ENCODE measurements around the gene AMN. TPM values are rescaled to one million over a fixed set of nuclear protein-coding genes. Genes with fewer than 3 reads are reported as not detected.

The AMN gene
- total RNA-seq (2014; rRNA removed; shearing (Covaris generic)) (0.16 and 0.69 TPM in 2 replicates), polyA plus RNA-seq (2016; fragmentation: Nextera tagmentation; extraction: Ambion mirVana) (1.2 and 1.6 TPM in 2 replicates)
- long read RNA-seq, partial matches to known transcripts: 2 of 3 reads
- long read RNA-seq, other reads (novel, unspliced or antisense): 1 of 3 reads

GRCh38 chr14:102922490-102923200 lies at the start of gene AMN:
Gene AMN, plus strand, starts transcription at chr14:102922663. Its CDS starts 26 bp downstream, at chr14:102922689.
- no peaks in the 10 kb centered on the region; the same call in 1 of the 2 replicates for H4K20me1 ChIP-seq (replicated peaks; ENCODE audit: insufficient read depth)

GRCh38 chr14:102873131-102873530 lies 49.3 kb upstream of the AMN start:
- no peak overlapping the region for H3K4me2 ChIP-seq
- no peak overlapping the region for H2AFZ ChIP-seq
- no peaks in the 10 kb centered on the region for H3K27me3 Mint-ChIP-seq (ENCODE audit: insufficient read depth, low read depth, poor library complexity)
- DNase-seq (ENCODE audit: low spot score): no peak
- no peaks in the 10 kb centered on the region for H3F3A ChIP-seq (replicated peaks; ENCODE audit: low read depth)
- peaks cover 6% of the 10 kb centered on the region; the same call in 1 of the 2 replicates for H3K36me3 ChIP-seq (ENCODE audit: insufficient read depth)
- TF ChIP-seq ZNF331 (CRISPR knock-in tag; IDR thresholded peaks at IDR 0.05; ENCODE audit: low read depth): no peak
- no peak for TF ChIP-seq JUNB (IDR thresholded peaks at IDR 0.05; ENCODE audit: unreplicated experiment)
- no peak for TF ChIP-seq CTCF (conservative IDR thresholded peaks at IDR 0.05; ENCODE audit: low read depth in 2 of 2)
- no peak for TF ChIP-seq ETS1 (IDR thresholded peaks at IDR 0.05)
- peaks cover 2% of the 10 kb centered on the region; the same call in 1 of the 3 replicates for H3K36me3 Mint-ChIP-seq (ENCODE audit: low read depth)
- no peaks in the 10 kb centered on the region for H3K27me3 ChIP-seq (ENCODE audit: insufficient read depth)
- no peaks in the 10 kb centered on the region for H3K79me2 ChIP-seq (replicated peaks; ENCODE audit: insufficient read depth)
- no peak overlapping the region for H3K27ac ChIP-seq (ENCODE audit: low read depth)
- H3K4me1 ChIP-seq (ENCODE audit: insufficient read depth): no peaks in the 10 kb centered on the region
- no peak overlapping the region for H3K27ac Mint-ChIP-seq
- peak; percentile 38; the same call in 2 of the 3 replicates for ATAC-seq
- H3K4me3 ChIP-seq: no peak overlapping the region
- no peaks in the 10 kb centered on the region for H3K9me2 ChIP-seq (ENCODE audit: insufficient read depth)
- H4K20me1 ChIP-seq (replicated peaks; ENCODE audit: insufficient read depth): no peaks in the 10 kb centered on the region
- H3K4me3 Mint-ChIP-seq: no peak overlapping the region
- H3K9me3 Mint-ChIP-seq: no peaks in the 10 kb centered on the region
- no peaks in the 10 kb centered on the region for H3K4me1 Mint-ChIP-seq

More at GRCh38 chr14:102922490-102923200, at the start of gene AMN:
- DNase-seq (ENCODE audit: low spot score) (peak; percentile 79), ATAC-seq (peak; percentile 32)
- Histone ChIP-seq H3F3A (replicated peaks; ENCODE audit: low read depth) (peaks cover 10% of the 10 kb centered on the region), H3K9me2 (ENCODE audit: insufficient read depth) (peaks cover 13% of the 10 kb centered on the region), H3K27ac (ENCODE audit: low read depth) (no peak within 1 kb of the TSS), H3K4me1 (ENCODE audit: insufficient read depth) (peaks cover 8% of the 10 kb centered on the region), H3K27me3 (ENCODE audit: insufficient read depth) (peaks cover 69% of the 10 kb centered on the region), H3K79me2 (replicated peaks; ENCODE audit: insufficient read depth) (no peaks in the 10 kb centered on the region), H3K36me3 (ENCODE audit: insufficient read depth) (no peaks in the 10 kb centered on the region), H3K4me2 (peak within 1 kb of the TSS; percentile 96), H3K4me3 (peak within 1 kb of the TSS; percentile 66), H2AFZ (peak within 1 kb of the TSS; percentile 91)
- Mint-ChIP-seq H3K27ac (no peak within 1 kb of the TSS), H3K36me3 (ENCODE audit: low read depth) (no peaks in the 10 kb centered on the region), H3K27me3 (ENCODE audit: insufficient read depth, low read depth, poor library complexity) (peaks cover 33% of the 10 kb centered on the region), H3K4me1 (peaks cover 12% of the 10 kb centered on the region), H3K9me3 (no peaks in the 10 kb centered on the region), H3K4me3 (peak within 1 kb of the TSS; percentile 63)
- no peak for TF ChIP-seq JUNB (IDR thresholded peaks at IDR 0.05; ENCODE audit: unreplicated experiment)

- Mint-ChIP-seq H3K4me1 (no peaks in the 10 kb centered on the region), H3K27me3 (ENCODE audit: insufficient read depth, low read depth, poor library complexity) (no peaks in the 10 kb centered on the region), H3K4me3 (no peak overlapping the region), H3K9me3 (no peaks in the 10 kb centered on the region), H3K36me3 (ENCODE audit: low read depth) (peaks cover 2% of the 10 kb centered on the region; the same call in 1 of the 3 replicates), H3K27ac (no peak overlapping the region)
- DNase-seq (ENCODE audit: low spot score) (no peak), ATAC-seq (no peak)
- no peaks in the 10 kb centered on the region for H3K4me1 ChIP-seq (ENCODE audit: insufficient read depth)
- no peak overlapping the region for H3K4me3 ChIP-seq
- H3K27ac ChIP-seq (ENCODE audit: low read depth): no peak overlapping the region
- H2AFZ ChIP-seq: no peak overlapping the region
- no peaks in the 10 kb centered on the region for H3K27me3 ChIP-seq (ENCODE audit: insufficient read depth)
- no peaks in the 10 kb centered on the region for H3F3A ChIP-seq (replicated peaks; ENCODE audit: low read depth)
- H3K4me2 ChIP-seq: no peak overlapping the region
- no peaks in the 10 kb centered on the region for H3K9me2 ChIP-seq (ENCODE audit: insufficient read depth)
- H4K20me1 ChIP-seq (replicated peaks; ENCODE audit: insufficient read depth): no peaks in the 10 kb centered on the region
- H3K36me3 ChIP-seq (ENCODE audit: insufficient read depth): peaks cover 6% of the 10 kb centered on the region; the same call in 1 of the 2 replicates
- H3K79me2 ChIP-seq (replicated peaks; ENCODE audit: insufficient read depth): no peaks in the 10 kb centered on the region
- TF ChIP-seq EZH2phosphoT487 (IDR thresholded peaks at IDR 0.05; ENCODE audit: unreplicated experiment): no peak
- TF ChIP-seq REST (IDR thresholded peaks at IDR 0.05; ENCODE audit: unreplicated experiment): no peak
- TF ChIP-seq NANOG (IDR thresholded peaks at IDR 0.05; ENCODE audit: borderline replicate concordance): no peak
- no peak for TF ChIP-seq CREB1 (CRISPR knock-in tag; IDR thresholded peaks at IDR 0.05; ENCODE audit: low read depth)
- no peak for TF ChIP-seq ETS1 (IDR thresholded peaks at IDR 0.05)
- TF ChIP-seq ZNF114 (CRISPR knock-in tag; IDR thresholded peaks at IDR 0.05): no peak
These were observed 48.9 kb upstream of the AMN start for GRCh38 chr14:102873546-102874061.

All from GM23338 (cell line).